ENCODE results near the gene ASTN1.

- TF ChIP-seq EP300 (IDR thresholded peaks at IDR 0.05) (no peak), CTCF (IDR thresholded peaks at IDR 0.05) (no peak), POLR2A (IDR thresholded peaks at IDR 0.05) (no peak), POLR2AphosphoS5 (IDR thresholded peaks at IDR 0.05) (no peak)
Observed at GRCh38 chr1:177053648-177054047, 110.9 kb downstream of the ASTN1 start.
